Stimulated activated CD4-positive, alpha-beta T cell treated with anti-CD3 and anti-CD28 coated beads, Interleukin-1b, Interleukin-23, amount 100 ng/mL, for 24 hours (primary cell): ENCODE data around the gene CCDC59.

Source experiments
- DNase-seq, 4 experiments: peaks; one replicate each; pipeline ENCODE4 v3.0.0-alpha.2; 2020; ENCODE audit warnings: low read depth in 4 of 4, low spot score in 1 of 4

The CCDC59 gene

DNA sequence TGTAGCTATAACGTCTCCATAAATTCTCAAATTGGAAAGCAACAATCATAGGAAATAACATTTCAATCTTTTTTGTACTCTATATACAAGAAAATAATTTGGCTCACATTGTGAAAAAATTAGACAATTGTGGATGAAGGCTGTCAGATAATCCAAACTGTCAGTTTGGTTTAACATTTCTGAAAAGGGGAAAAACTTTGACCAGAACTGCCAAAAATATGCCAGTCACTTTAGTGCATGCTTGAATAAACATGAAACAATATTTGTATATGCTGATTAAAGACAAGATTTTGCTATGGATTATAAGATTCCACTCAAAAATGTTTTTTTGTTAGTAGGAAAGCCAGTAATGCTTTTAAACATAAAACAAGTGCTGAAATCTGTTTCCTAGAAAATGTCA, 38.9 kb downstream of the CCDC59 start:
- DNase-seq: no peak

DNA sequence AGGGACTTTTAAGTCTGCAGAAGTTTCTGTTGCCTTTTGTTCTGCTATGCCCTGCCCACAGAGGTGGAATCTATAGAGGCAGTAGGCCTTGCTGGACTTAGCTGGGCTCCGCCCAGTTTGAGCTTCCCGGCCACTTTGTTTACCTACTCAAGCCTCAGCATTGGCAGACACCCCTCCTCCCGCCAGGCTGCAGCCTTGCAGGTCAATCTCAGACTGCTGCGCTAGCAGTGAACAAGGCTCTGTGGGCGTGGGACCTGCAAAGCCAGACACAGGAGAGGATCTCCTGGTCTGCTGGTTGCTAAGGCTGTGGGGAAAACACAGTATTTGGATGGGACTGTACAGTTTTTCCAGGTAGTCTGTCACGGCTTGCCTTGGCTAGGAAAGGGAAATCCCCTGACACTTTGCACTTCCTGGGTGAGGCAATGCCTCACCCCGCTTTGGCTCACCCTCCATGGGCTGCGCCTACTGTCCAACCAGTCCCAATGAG, 43.7 kb downstream of the CCDC59 start:
- DNase-seq: no peak
